ENCODE measurements around the gene SHC4. TPM values are rescaled to one million over a fixed set of nuclear protein-coding genes. Genes with fewer than 3 reads are reported as not detected.

The SHC4 gene
- 3.5 and 6.5 TPM in 2 replicates for total RNA-seq

GRCh38 chr15:48963524-48964113 is at the start of gene SHC4:
Gene SHC4, minus strand, starts transcription at chr15:48963919. Its CDS starts 904 bp downstream, at chr15:48963015.

DNA sequence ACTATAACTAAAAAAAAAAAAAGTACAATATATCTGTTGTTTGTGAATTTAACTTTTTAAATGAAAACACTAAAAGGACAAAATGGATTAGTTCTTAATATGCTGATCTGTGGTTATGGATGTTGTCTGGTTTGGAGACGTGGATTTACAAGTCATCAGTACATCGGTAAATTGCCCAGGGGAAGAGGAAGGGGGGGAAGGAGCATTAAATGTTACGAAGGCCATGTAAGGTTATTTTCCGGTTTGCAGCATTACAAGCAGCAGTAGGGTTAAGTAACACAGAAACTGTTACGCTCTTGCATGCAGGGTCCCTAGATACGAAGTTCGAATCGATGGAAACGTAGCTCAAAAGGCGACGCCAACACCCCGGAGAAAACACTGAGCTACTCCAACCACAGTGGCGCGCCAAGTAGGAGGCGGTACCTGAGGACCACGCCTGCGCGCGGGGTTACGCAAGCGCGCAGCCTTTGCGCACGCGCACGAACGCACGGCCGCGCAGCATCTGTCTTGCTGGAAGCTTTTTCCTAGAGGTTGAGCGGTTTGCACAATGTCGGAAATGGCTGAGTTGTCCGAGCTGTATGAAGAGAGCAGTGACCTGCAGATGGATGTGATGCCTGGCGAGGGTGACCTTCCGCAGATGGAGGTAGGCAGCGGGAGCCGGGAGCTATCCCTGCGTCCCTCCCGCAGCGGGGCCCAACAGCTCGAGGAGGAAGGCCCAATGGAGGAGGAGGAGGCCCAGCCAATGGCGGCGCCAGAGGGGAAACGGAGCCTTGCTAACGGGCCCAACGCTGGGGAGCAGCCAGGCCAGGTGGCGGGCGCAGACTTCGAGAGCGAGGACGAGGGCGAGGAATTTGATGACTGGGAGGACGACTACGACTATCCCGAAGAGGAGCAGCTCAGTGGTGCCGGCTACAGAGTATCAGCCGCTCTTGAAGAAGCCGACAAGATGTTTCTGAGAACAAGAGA is 85.8 kb downstream of the SHC4 start, which contains the start of gene EID1:
Gene EID1, plus strand, starts transcription at position 505 of the 966 bp plus-strand sequence. Its CDS starts 43 bp downstream, at position 548.

DNA sequence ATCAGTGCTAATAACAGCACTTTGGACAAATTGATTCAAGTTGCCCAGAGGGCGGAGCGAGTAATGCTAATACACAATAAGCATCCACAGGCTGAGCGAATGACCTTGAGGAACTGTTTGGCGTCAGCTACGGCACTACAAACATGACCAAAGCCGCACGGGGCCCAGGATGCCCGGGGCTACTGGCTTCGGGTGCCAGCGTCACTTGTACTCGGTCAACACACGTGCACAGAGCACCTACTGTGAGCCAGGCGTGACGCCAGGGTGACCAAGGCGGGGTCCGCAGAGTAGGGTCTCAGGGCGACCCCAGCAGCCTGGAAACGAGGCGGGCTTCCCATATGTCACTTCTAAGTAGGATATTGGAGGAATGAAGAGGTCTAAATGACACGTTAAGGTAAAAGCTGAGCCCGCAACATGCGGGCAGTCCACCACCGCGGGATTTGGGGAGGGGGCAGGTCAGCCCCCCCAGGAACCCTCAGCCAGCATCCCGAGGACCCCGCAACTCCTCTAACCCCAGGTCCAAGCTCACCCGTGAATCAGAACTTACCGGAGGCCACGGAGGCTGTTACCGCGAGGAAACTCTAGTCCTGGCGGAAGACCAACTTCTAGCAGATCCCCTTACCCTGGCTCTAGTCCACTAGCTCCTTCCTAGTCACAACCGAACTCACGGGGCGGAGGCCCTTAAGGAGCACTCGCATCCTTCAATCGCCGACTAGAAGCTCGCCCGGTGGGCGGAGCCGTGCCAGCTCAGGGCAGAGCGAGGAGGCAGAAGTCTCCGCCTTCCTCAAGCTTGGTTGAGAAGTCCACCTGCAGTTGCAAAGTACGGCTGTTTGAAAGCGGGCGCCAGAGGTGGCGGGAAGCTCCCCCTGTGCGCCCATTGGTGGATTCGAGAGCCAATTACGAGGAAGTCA is 153.1 kb downstream of the SHC4 start, which contains the start of gene CEP152:
Gene CEP152, minus strand, starts transcription at position 656 of the 911 bp plus-strand sequence. CDS start 5,420 bp downstream, outside the sequence.

Other genes with a start within 250 kb of the SHC4 start
- 9.6 and 11.3 TPM in 2 replicates for gene CEP152, start 152.8 kb downstream of the SHC4 start, total RNA-seq
- gene EID1, start 85.8 kb downstream of the SHC4 start, total RNA-seq: 373 TPM in 2 replicates
- 22.2 and 40.0 TPM in 2 replicates for gene SECISBP2L, start 82.5 kb upstream of the SHC4 start, total RNA-seq
- 60.0 and 95.6 TPM in 2 replicates for gene COPS2, start 191.7 kb upstream of the SHC4 start, total RNA-seq
- 64.2 and 141 TPM in 2 replicates for gene GALK2, start 206.3 kb upstream of the SHC4 start, total RNA-seq

Data from regular cardiac myocyte (primary cell).